Endothelial cell of hepatic sinusoid (primary cell): ENCODE results near the gene ATP2B3.

Experiments
- in situ Hi-C: cut with HindIII; loops from 2 replicates; pipeline ENCODE4 v1.10.0; 2017; ENCODE audit warnings: low sequenced_read_pairs

ATP2B3 gene

GRCh38 chrX:153517423-153517822 lies at the start of gene ATP2B3:
Gene ATP2B3, plus strand, starts transcription at chrX:153517642. Its CDS starts 18,606 bp downstream, at chrX:153536248.
- in situ Hi-C loops: no loop called here

DNA sequence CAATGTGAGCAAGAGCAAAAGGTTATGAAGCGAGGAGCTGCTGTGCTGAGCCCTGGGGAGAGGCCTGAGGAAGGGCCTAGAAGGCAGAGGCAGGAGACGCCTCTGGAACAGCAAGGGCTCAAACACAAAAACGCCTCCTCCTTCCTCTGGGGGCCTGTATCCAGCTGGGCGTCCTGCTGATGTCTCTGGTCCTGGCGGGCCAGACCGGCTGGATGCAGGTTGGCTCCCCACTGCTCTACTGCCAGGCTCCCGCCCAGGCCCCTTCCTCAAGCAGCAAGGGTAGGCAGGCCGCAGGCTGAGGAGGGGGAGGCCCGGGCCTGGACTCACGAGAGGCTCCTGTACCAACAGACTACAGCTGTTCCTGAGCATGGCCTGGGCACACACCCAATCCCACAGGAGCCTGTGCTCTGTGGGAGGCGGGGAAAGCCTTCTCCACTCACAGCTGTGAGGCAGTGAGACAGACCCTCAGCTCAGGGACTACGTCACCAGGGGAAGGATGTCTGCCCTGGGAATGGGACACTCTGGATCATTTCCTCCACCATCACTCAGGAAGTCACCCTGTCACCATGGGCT lies 49.3 kb upstream of the ATP2B3 start:
- in situ Hi-C loops: no loop called here

GRCh38 chrX:153469811-153470410 lies 47.5 kb upstream of the ATP2B3 start:
- in situ Hi-C loops: loop anchor here (5.0 kb wide), 1 partner anchor 107 kb away; no protein-coding TSS in a partner anchor

- in situ Hi-C loops: loop anchor here (5.0 kb wide), 1 partner anchor 107 kb away; no protein-coding TSS in a partner anchor
Observed at GRCh38 chrX:153470411-153471363, 46.8 kb upstream of the ATP2B3 start, which contains the start of gene HAUS7. Gene HAUS7, minus strand, starts transcription at chrX:153470576. Its CDS starts 19 bp downstream, at chrX:153470557.

- in situ Hi-C loops: loop anchor here (5.0 kb wide), 1 partner anchor 106 kb away; no protein-coding TSS in a partner anchor
Observed at GRCh38 chrX:153471663-153472280, 45.7 kb upstream of the ATP2B3 start.

DNA sequence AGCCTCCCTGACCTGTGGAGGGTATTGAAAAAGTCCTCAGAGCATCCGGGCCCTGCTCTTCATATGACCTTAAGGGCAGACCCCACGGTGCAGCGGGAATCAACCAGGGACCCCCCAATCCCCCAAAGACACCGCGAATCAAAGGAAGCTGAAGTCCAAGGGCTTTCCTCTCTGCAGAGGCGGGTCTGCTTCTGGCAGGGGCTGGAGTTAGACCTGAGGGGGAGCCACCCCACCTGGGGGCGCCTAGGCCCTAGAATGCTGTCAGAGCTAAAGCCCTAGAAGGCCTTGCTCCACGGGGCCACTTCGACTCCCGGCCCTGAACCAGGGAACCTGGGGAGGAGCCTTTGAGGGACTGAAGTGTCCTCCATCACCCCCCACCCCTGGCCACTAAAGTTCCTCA lies 44.3 kb upstream of the ATP2B3 start:
- in situ Hi-C loops: loop anchor here (5.0 kb wide), 1 partner anchor 104 kb away; no protein-coding TSS in a partner anchor

- in situ Hi-C loops: loop anchor here (5.0 kb wide), 1 partner anchor 103 kb away; no protein-coding TSS in a partner anchor
Observed at GRCh38 chrX:153474266-153474665, 43.2 kb upstream of the ATP2B3 start.

DNA sequence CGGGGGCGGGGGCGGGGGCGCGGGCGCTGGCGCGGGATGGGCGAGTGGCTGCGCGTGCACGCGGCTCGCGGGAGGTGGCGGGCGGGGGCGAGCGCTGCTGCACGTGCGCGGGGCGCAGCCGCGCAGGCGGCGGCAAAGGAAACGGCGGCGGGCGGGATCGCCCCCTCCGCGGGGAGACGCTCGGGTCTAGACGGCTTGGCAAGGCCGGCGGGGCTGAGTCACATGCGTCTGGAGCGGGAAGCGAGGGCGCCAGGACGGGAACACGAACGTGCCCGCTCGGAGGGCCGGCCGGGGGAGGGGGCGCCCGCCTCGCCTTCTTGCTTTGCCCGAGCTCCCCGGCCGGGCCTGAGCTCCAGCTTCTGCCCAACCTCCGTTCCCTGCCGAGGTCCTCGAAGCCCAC lies 42.7 kb upstream of the ATP2B3 start:
- in situ Hi-C loops: loop anchor here (5.0 kb wide), 2 partner anchors 63 to 103 kb away; no protein-coding TSS in a partner anchor

DNA sequence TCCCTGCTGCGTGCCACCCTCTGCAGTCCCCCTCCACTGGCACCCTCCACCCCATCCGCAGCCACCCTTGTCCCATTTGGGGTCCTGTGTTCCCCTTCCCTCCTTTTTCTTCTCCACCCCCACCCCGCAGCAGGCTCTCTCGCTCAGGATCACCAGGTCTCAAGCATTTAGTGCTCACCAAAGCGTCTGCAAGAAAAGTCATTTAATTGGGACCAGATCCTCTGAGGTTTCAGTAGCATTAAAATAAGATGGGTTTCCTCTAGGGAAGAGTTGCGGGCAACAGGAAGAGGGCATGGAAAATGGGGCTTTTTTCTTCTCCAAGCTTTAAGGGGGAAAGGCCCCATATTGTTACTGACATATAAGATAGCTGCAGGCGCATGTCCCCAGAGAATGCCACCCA lies 42.2 kb upstream of the ATP2B3 start:
- in situ Hi-C loops: loop anchor here (5.0 kb wide), 1 partner anchor 62 kb away; no protein-coding TSS in a partner anchor

DNA sequence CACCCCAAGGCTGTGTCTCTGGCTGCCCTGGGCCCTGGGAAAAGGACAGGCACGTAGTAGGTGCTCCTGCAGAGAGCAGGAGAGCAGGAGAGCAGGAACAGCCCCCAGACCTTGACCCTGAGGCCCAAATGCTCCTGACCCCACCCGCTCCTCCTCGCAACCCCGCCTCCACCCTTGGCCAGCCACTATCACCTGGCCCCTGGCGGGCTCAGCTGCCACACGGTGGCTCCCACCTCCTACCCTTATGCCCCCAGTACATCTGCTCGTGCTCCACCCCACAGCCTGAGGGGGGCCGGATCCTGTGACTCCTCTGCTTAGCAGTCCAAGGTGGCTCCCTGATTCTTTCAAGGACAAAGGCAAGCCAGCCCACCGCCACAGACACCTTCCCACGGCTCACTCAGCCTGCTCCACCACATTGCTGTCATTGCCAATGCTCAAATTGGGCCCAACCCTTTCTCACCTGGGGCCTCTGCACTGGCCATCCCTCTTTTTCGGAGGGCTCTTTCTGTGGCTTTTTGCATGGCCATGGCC lies 41.6 kb upstream of the ATP2B3 start:
- in situ Hi-C loops: loop anchor here (5.0 kb wide), 1 partner anchor 61 kb away; no protein-coding TSS in a partner anchor

- in situ Hi-C loops: loop anchor here (5.0 kb wide), 1 partner anchor 60 kb away; no protein-coding TSS in a partner anchor
Observed at GRCh38 chrX:153476666-153477363, 40.6 kb upstream of the ATP2B3 start.

DNA sequence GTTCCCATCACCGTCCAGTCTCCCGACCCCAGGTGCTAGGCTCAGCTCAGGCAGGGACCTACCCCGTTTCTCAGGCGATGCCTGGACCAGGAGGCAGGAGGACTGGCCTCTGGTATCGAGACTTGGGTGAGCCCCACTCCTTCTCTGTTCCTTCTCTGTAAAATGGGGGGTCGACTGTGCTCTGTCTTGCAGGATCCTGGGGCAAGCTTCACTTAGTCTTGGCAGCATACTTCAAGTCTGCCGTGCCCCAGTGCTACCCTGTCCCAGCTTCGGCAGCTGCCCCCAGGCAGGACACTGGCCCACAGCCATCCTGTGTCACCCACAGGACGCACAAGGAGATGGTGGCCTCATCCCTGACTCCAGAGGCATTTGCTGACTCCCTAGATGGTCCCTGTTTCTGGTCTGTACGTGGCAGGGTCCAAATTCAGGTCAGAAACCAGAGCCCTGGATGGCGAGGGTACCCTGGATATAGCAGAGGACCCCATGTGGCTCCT lies 40.0 kb upstream of the ATP2B3 start:
- in situ Hi-C loops: loop anchor here (5.0 kb wide), 1 partner anchor 60 kb away; no protein-coding TSS in a partner anchor

GRCh38 chrX:153477901-153478300 lies 39.5 kb upstream of the ATP2B3 start:
- in situ Hi-C loops: loop anchor here (5.0 kb wide), 1 partner anchor 59 kb away; no protein-coding TSS in a partner anchor

DNA sequence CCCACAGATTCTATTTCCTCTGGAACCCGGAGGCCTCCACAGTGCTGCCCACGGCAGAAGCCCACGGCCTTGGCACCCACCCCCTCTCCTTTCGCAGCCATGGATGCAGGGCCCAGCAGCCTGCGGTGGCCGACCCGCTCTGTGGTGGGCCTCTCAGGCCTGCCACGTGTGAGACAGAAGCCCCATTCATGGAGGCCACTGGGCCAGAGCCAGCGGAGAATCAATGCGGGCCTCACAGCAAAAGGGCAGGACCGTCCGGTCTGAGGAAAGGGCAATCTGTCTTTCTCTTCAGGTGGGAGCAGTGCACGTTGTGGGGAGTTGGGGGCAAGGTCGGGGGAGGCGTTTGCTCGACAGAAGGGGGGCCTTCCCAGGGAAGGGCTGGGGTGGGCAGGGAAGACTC lies 38.7 kb upstream of the ATP2B3 start:
- in situ Hi-C loops: loop anchor here (5.0 kb wide), 1 partner anchor 59 kb away; no protein-coding TSS in a partner anchor

- in situ Hi-C loops: no loop called here
Observed at GRCh38 chrX:153481043-153481442, 36.4 kb upstream of the ATP2B3 start.

DNA sequence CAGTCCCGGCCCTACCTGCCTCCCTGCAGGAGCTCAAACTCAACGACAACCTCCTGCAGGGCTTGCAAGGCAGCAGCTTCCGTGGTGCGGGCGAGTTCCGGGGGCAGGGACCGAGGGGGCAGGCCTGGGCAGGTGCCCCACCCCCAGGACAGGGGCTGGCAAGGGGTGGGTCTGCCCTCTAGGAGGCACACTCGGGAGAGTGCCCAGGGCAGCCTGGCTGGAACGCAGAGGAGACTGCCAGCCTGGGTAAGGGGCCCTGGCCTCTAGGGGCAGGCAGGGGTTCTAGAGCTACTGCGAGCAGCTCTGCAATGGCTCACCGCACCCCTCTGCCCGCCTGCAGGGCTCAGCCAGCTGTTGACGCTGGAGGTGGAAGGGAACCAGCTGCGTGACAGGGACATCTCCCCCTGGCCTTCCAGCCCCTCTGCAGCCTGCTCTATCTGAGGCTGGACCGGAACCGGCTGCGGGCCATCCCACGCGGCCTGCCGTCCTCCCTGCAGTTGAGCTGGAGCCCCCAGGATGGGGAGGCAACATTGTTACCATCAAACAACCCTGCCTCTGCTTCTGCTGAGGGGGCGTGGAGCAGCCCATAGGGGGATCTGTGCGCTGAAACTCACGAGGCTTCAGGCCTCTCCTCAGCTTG lies 34.9 kb upstream of the ATP2B3 start:
- in situ Hi-C loops: no loop called here

- in situ Hi-C loops: no loop called here
Observed at GRCh38 chrX:153485396-153486080, 31.9 kb upstream of the ATP2B3 start.

- in situ Hi-C loops: no loop called here
Observed at GRCh38 chrX:153486171-153486570, 31.3 kb upstream of the ATP2B3 start.
